ENCODE data around the gene VIPAS39. TPM values are rescaled to one million over a fixed set of nuclear protein-coding genes. Genes with fewer than 3 reads are reported as not detected.

The VIPAS39 gene
- total and polyA plus RNA-seq, 9 of the 15 experiments (the other 6 are each of a cell fraction or from before 2014, with no cell fraction given), result 5.7 to 25.6 (median 9.9) TPM

GRCh38 chr14:77376771-77377501 is 80.5 kb downstream of the VIPAS39 start, which contains the start of the genes SAMD15 and TMED8 (continued):
- no peak for TF ChIP-seq ZNF551 (CRISPR knock-in tag; IDR thresholded peaks at IDR 0.05)
- TF ChIP-seq POLR2AphosphoS5 (IDR thresholded peaks at IDR 0.05; ENCODE audit: control insufficient read depth, insufficient read depth, low read depth, low read length), result peak; percentile 37; the same call in 1 of the 2 replicates
- TF ChIP-seq DDX20 (tag; IDR thresholded peaks at IDR 0.05; ENCODE audit: low read depth), result no peak
- TF ChIP-seq CEBPZ (IDR thresholded peaks at IDR 0.05; ENCODE audit: borderline replicate concordance, low read depth, low read length), result no peak
- no peak for TF ChIP-seq SLC30A9 (CRISPR knock-in tag; IDR thresholded peaks at IDR 0.05)
- TF ChIP-seq KLF6 (CRISPR knock-in tag; IDR thresholded peaks at IDR 0.05; ENCODE audit: borderline replicate concordance), result no peak
- TF ChIP-seq MAFF (IDR thresholded peaks at IDR 0.05; ENCODE audit: low read length), result no peak
- TF ChIP-seq DLX4 (CRISPR knock-in tag; IDR thresholded peaks at IDR 0.05), result no peak
- no peak for TF ChIP-seq NCOA2 (IDR thresholded peaks at IDR 0.05; ENCODE audit: partially characterized antibody in 2 of 2)
- TF ChIP-seq PREB (CRISPR knock-in tag; IDR thresholded peaks at IDR 0.05), result no peak
- no peak for TF ChIP-seq SRSF1 (IDR thresholded peaks at IDR 0.05; ENCODE audit: low read depth, low read length)
- no peak for TF ChIP-seq EGR1 (conservative IDR thresholded peaks at IDR 0.05)
- TF ChIP-seq ZNF3 (CRISPR knock-in tag; IDR thresholded peaks at IDR 0.05), result no peak
- no peak for TF ChIP-seq RAD51 (IDR thresholded peaks at IDR 0.05; ENCODE audit: borderline replicate concordance, low read depth)
- TF ChIP-seq MECOM (CRISPR knock-in tag; IDR thresholded peaks at IDR 0.05), result no peak
- no peak for TF ChIP-seq BCL6 (CRISPR knock-in tag; IDR thresholded peaks at IDR 0.05)
- no peak for TF ChIP-seq ZNF280A (IDR thresholded peaks at IDR 0.05; ENCODE audit: low read depth, partially characterized antibody)
- TF ChIP-seq ETS2 (tag; IDR thresholded peaks at IDR 0.05; ENCODE audit: borderline replicate concordance, poor library complexity, severe bottlenecking), result no peak
- no peak for TF ChIP-seq ZNF12 (CRISPR knock-in tag; IDR thresholded peaks at IDR 0.05)
- no peak for TF ChIP-seq SNAPC5 (CRISPR knock-in tag; IDR thresholded peaks at IDR 0.05)
- TF ChIP-seq FOSL1 (tag; conservative IDR thresholded peaks at IDR 0.05), result no peak
